OCI-LY1 (cell line): ENCODE results near the gene SPACDR.
"Not testable (repeated sequence)": the region's sequence is repeated elsewhere in the genome, so short reads cannot be mapped to it uniquely, and the experiment has no call there.

Experiments
- EZH2 ChIP-seq: fragments of 200-600 bp; sonication (generic), shearing (Covaris generic); IDR thresholded peaks from 2 replicates; pipeline ENCODE4 v1.8.0; 2017; ENCODE audit warnings: borderline replicate concordance, mixed run types, mild to moderate bottlenecking, antibody characterized with exemption, low read length, moderate library complexity, mixed read lengths
- TF ChIP-seq, protein P1 (sequence below): fragments of 200-600 bp; sonication (generic), shearing (Covaris generic); IDR thresholded peaks from 2 replicates; pipeline ENCODE4 v1.5.1; 2017; ENCODE audit warnings: mild to moderate bottlenecking, antibody characterized with exemption, low read length, moderate library complexity, mixed read lengths

DNA sequence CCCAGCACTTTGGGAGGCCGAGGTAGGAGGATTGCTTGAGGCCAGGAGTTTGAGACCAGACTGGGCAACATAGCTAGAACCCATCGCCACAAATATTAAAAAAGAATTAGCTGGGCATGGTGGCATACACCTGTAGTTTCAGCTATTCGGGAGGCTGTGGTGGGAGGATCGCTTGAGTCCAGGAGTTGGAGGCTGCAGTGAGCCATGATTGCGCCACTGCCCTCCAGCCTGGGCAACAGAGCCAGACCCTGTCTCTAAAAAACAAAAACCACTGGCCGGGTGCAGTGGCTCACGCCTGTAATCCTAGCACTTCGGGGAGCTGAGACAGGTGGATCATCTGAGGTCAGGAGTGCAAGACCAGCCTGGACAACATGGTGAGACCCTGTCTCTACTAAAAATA lies 10.2 kb downstream of the SPACDR start:
- TF ChIP-seq, protein P1, sequence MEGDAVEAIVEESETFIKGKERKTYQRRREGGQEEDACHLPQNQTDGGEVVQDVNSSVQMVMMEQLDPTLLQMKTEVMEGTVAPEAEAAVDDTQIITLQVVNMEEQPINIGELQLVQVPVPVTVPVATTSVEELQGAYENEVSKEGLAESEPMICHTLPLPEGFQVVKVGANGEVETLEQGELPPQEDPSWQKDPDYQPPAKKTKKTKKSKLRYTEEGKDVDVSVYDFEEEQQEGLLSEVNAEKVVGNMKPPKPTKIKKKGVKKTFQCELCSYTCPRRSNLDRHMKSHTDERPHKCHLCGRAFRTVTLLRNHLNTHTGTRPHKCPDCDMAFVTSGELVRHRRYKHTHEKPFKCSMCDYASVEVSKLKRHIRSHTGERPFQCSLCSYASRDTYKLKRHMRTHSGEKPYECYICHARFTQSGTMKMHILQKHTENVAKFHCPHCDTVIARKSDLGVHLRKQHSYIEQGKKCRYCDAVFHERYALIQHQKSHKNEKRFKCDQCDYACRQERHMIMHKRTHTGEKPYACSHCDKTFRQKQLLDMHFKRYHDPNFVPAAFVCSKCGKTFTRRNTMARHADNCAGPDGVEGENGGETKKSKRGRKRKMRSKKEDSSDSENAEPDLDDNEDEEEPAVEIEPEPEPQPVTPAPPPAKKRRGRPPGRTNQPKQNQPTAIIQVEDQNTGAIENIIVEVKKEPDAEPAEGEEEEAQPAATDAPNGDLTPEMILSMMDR: not testable (repeated sequence)
- not testable (repeated sequence) for TF ChIP-seq EZH2
